ENCODE measurements around the gene FAM107B.
"Not testable (repeated sequence)": the region's sequence is repeated elsewhere in the genome, so short reads cannot be mapped to it uniquely, and the experiment has no call there.

Gene FAM107B

DNA sequence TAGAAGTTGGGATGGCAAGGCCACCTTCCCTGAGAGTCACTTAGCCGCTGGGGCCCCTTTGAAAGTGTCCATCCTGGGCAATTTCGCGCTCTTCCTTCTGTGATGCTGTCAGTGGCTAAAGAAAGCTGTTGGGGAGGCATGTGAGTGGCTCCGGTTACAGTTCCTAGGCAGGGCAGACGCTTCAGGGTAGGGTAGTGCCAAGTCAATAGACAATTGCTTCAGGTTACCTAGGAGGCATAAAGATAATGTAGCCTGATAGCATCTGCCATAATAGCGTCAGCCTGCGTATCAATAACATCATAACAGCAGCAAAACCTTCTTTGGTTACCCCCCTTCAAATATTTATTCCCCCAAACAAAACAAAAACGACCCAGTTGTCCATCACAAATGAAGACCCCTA is at the start of gene FAM107B:
TSS of gene FAM107B (minus strand) at position 101 of the 400 bp plus-strand sequence. CDS start 234 bp downstream, outside the sequence.
- Histone ChIP-seq H3K36me3 (ENCODE audit: control insufficient read depth in 1 of 2, insufficient read depth in 2 of 2, low read length in 2 of 2) (no peaks in the 10 kb centered on the region), H3K9me3 (ENCODE audit: control insufficient read depth in 1 of 2, low read length in 2 of 2) (no peaks in the 10 kb centered on the region), H3K4me1 (ENCODE audit: control insufficient read depth in 1 of 2, insufficient read depth in 2 of 2, low read length in 2 of 2) (peaks cover 4 to 6% of the 10 kb centered on the region in 2 donors), H3K27ac (ENCODE audit: low read depth, low read length) (no peak within 1 kb of the TSS), H3K4me3 (ENCODE audit: low read depth in 1 of 2, low read length in 2 of 2) (peak within 1 kb of the TSS in 1 of 2 donors; percentile 9), H3K9ac (ENCODE audit: low read depth in 1 of 2, low read length in 2 of 2) (no peak within 1 kb of the TSS), H3K27me3 (ENCODE audit: control insufficient read depth in 1 of 2, insufficient read depth in 2 of 2, low read length in 2 of 2) (no peaks in the 10 kb centered on the region)

DNA sequence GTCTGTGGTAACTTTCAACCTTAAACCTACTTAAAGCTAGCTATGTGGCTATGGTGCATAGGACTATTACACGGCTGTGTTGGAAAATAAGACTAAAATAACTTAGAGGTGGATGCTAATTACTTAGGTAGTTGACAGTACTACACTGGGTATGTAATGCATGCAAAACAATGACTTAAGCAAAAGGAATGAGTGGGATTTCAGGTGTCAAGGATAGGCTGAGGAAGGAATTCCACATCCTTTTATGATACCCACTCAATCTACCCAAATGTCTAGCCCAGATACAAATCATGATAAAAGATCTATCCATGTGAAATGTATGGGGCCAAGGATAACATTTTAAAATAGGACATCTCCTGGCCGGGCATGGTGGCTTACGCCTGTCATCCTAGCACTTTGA is 49.3 kb upstream of the FAM107B start:
- no peaks in the 10 kb centered on the region for H3K27me3 ChIP-seq (ENCODE audit: control insufficient read depth in 1 of 2, insufficient read depth in 2 of 2, low read length in 2 of 2)
- peaks cover 0 to 15% of the 10 kb centered on the region in 2 donors for H3K4me1 ChIP-seq (ENCODE audit: control insufficient read depth in 1 of 2, insufficient read depth in 2 of 2, low read length in 2 of 2)
- H3K9ac ChIP-seq (ENCODE audit: low read depth in 1 of 2, low read length in 2 of 2) = no peak overlapping the region
- no peak overlapping the region for H3K4me3 ChIP-seq (ENCODE audit: low read depth in 1 of 2, low read length in 2 of 2)
- H3K9me3 ChIP-seq (ENCODE audit: control insufficient read depth in 1 of 2, low read length in 2 of 2) = no peaks in the 10 kb centered on the region
- H3K27ac ChIP-seq (ENCODE audit: low read depth, low read length) = no peak overlapping the region
- H3K36me3 ChIP-seq (ENCODE audit: control insufficient read depth in 1 of 2, insufficient read depth in 2 of 2, low read length in 2 of 2) = no peaks in the 10 kb centered on the region

DNA sequence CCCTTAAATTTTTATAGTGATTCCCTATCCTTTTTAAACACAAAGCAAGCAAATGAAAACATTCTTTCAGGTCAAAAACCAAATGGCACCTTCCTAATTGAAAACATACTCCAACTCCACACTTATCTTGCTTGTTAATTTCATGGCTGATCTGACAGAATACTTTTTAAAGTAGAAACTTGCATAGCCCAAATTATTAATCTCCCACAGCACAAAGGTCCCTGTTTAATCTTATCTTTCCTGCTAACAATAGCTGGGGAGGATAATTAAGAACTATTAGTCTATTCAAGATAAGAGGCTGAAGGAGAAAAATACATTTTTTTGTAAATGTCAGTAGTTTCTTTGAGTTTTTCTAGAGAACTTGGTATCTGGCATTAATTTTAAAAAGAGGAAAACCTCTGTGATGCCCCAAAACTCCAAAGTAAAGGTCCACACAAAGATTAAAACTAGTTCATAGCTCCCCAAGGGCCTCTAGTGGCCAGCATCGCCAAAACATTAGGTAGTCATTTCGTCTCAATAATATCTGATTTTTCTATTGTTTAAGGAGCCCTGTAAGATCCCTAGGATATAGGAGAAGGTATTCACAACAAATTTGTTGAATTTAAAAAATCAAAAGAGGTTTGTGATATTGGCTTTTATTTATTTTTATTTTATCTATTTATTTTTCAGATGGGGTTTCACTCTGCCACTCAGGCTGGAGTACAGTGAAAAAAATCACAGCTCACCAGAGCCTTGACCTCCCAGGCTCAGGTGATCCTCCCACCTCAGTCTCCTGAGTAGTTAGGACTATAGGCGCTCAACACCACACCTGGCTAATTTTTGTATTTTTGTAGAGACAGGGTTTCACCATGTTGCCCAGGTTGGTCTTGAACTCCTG is 48.4 kb upstream of the FAM107B start:
- H3K4me1 ChIP-seq (ENCODE audit: control insufficient read depth in 1 of 2, insufficient read depth in 2 of 2, low read length in 2 of 2) = peaks cover 0 to 15% of the 10 kb centered on the region in 2 donors
- no peaks in the 10 kb centered on the region for H3K27me3 ChIP-seq (ENCODE audit: control insufficient read depth in 1 of 2, insufficient read depth in 2 of 2, low read length in 2 of 2)
- H3K9ac ChIP-seq (ENCODE audit: low read depth in 1 of 2, low read length in 2 of 2) = no peak overlapping the region
- no peaks in the 10 kb centered on the region for H3K36me3 ChIP-seq (ENCODE audit: control insufficient read depth in 1 of 2, insufficient read depth in 2 of 2, low read length in 2 of 2)
- H3K4me3 ChIP-seq (ENCODE audit: low read depth in 1 of 2, low read length in 2 of 2) = peak overlapping the region in 1 of 2 donors; percentile 11
- H3K27ac ChIP-seq (ENCODE audit: low read depth, low read length) = no peak overlapping the region
- H3K9me3 ChIP-seq (ENCODE audit: control insufficient read depth in 1 of 2, low read length in 2 of 2) = no peaks in the 10 kb centered on the region

DNA sequence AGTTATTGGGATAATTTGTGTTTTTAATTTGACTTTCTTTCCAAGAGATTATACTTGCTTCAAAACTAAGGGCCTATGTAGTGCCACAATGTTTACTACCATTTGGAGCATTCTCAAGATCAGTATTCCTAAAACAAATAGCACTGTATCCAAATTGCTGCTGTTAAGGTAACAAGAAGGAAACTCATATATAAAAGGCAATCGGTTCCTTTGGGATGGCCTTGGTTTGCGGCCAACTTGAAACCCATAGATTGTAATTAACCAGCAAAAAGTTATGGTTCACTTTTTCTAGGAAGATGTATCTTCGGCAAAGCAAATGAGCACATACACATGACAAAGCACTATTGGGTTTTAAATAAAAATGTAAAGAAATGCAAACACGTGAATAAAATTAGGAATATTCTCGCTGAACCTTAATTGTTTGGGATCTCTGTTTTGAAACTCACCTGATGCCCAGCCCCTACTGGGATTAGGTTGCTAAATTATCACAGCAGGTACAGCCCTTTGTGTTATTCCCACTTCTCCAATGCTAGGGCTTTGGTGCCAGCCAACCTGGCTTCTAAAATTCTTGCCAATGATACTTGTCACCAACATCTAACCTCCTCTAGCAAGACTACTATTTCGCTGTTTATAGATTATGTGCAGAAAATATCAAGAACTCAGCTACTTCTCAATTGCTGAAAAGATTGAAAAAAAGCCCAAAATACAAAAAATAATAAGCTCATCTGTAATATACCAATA is 47.1 kb upstream of the FAM107B start:
- Histone ChIP-seq H3K9ac (ENCODE audit: low read depth in 1 of 2, low read length in 2 of 2) (no peak overlapping the region), H3K36me3 (ENCODE audit: control insufficient read depth in 1 of 2, insufficient read depth in 2 of 2, low read length in 2 of 2) (no peaks in the 10 kb centered on the region), H3K4me1 (ENCODE audit: control insufficient read depth in 1 of 2, insufficient read depth in 2 of 2, low read length in 2 of 2) (peaks cover 0 to 15% of the 10 kb centered on the region in 2 donors), H3K9me3 (ENCODE audit: control insufficient read depth in 1 of 2, low read length in 2 of 2) (no peaks in the 10 kb centered on the region), H3K27me3 (ENCODE audit: control insufficient read depth in 1 of 2, insufficient read depth in 2 of 2, low read length in 2 of 2) (no peaks in the 10 kb centered on the region), H3K27ac (ENCODE audit: low read depth, low read length) (no peak overlapping the region), H3K4me3 (ENCODE audit: low read depth in 1 of 2, low read length in 2 of 2) (no peak overlapping the region)

DNA sequence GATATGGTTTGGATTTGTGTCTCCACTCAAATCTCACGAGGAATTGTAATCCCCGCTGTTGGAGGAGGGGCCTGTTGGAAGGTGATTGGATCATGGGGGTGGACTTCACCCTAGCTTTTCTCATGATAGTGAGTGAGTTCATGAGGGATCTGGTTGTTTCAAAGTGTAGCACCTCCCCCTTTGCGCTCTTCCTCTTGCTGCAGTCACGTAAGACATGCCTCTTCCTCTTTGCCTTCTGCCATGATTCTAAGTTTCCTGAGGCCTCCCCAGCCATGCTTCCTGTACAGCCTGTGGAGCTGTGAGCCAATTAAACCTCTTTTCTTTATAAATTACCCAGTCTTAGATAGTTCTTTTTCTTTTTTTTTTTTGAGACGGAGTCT is 46.1 kb upstream of the FAM107B start:
- Histone ChIP-seq H3K4me1 (ENCODE audit: control insufficient read depth in 1 of 2, insufficient read depth in 2 of 2, low read length in 2 of 2) (peaks cover 0 to 15% of the 10 kb centered on the region in 2 donors), H3K36me3 (ENCODE audit: control insufficient read depth in 1 of 2, insufficient read depth in 2 of 2, low read length in 2 of 2) (no peaks in the 10 kb centered on the region), H3K4me3 (ENCODE audit: low read depth in 1 of 2, low read length in 2 of 2) (no peak overlapping the region)

DNA sequence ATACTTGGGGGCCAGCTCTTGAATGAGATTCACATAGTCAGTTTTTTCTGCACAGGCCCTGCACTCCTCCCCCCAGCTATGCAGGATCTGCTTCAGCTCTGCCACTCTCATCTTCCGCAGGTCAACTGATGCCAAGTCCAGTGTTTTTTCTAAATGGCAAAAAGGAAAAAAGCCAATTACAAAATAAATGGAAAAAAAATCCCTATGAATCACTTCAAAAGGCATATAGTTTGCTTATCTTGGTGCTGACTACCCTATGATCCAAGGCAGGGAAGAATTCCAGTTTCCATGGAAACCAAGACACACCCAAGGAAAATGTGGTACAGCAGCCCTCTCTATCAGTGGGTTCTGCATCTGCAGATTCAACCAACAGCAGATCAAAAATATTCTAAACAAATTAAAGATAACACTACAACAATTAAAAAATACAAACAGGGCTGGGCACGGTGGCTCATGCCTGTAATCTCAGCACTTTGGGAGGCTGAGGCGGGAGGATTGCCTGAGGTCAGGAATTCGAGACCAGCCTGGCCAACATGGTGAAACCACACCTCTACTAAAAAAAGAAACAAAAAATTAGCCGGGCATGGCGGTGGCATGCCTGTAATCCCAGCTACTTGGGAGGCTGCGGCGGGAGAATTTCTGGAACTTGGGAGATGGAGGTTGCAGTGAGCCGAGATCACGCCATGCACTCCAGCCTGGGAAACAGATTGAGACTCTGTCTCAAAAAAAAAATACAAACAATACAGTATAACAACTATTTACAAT is 45.5 kb upstream of the FAM107B start:
- H3K4me1 ChIP-seq (ENCODE audit: control insufficient read depth in 1 of 2, insufficient read depth in 2 of 2, low read length in 2 of 2) = peaks cover 0 to 15% of the 10 kb centered on the region in 2 donors
- H3K4me3 ChIP-seq (ENCODE audit: low read depth in 1 of 2, low read length in 2 of 2) = no peak overlapping the region
- H3K9me3 ChIP-seq (ENCODE audit: control insufficient read depth in 1 of 2, low read length in 2 of 2) = no peaks in the 10 kb centered on the region
- H3K9ac ChIP-seq (ENCODE audit: low read depth in 1 of 2, low read length in 2 of 2) = no peak overlapping the region
- H3K36me3 ChIP-seq (ENCODE audit: control insufficient read depth in 1 of 2, insufficient read depth in 2 of 2, low read length in 2 of 2) = no peaks in the 10 kb centered on the region
- H3K27me3 ChIP-seq (ENCODE audit: control insufficient read depth in 1 of 2, insufficient read depth in 2 of 2, low read length in 2 of 2) = no peaks in the 10 kb centered on the region
- no peak overlapping the region for H3K27ac ChIP-seq (ENCODE audit: low read depth, low read length)

More for the DNA sequence above, 46.1 kb upstream of the FAM107B start:
- H3K9me3 ChIP-seq (ENCODE audit: control insufficient read depth in 1 of 2, low read length in 2 of 2) = no peaks in the 10 kb centered on the region
- no peak overlapping the region for H3K27ac ChIP-seq (ENCODE audit: low read depth, low read length)
- H3K9ac ChIP-seq (ENCODE audit: low read depth in 1 of 2, low read length in 2 of 2) = no peak overlapping the region
- H3K27me3 ChIP-seq (ENCODE audit: control insufficient read depth in 1 of 2, insufficient read depth in 2 of 2, low read length in 2 of 2) = no peaks in the 10 kb centered on the region

DNA sequence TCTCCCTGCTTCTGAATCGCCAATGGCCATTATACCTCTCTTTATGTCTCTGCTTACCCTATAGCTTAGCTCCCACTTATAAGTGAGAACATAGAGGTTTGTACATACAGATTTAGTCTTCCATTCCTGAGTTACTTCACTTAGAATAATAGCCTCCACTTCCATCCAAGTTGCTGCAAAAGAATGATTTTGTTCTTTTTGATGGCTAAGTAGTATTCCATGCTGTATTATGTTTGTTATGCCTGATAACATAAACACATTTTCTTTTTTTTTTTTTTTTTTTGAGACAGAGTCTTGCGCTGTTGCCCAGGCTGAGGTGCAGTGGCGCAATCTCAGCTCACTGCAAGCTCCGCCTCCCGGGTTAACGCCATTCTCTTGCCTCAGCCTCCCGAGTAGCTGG is 42.0 kb upstream of the FAM107B start:
- not testable (repeated sequence) for H3K36me3 ChIP-seq (ENCODE audit: control insufficient read depth in 1 of 2, insufficient read depth in 2 of 2, low read length in 2 of 2); H3K4me1 ChIP-seq (ENCODE audit: control insufficient read depth in 1 of 2, insufficient read depth in 2 of 2, low read length in 2 of 2); H3K9ac ChIP-seq (ENCODE audit: low read depth in 1 of 2, low read length in 2 of 2); H3K4me3 ChIP-seq (ENCODE audit: low read depth in 1 of 2, low read length in 2 of 2); H3K27ac ChIP-seq (ENCODE audit: low read depth, low read length); H3K9me3 ChIP-seq (ENCODE audit: control insufficient read depth in 1 of 2, low read length in 2 of 2); H3K27me3 ChIP-seq (ENCODE audit: control insufficient read depth in 1 of 2, insufficient read depth in 2 of 2, low read length in 2 of 2)

DNA sequence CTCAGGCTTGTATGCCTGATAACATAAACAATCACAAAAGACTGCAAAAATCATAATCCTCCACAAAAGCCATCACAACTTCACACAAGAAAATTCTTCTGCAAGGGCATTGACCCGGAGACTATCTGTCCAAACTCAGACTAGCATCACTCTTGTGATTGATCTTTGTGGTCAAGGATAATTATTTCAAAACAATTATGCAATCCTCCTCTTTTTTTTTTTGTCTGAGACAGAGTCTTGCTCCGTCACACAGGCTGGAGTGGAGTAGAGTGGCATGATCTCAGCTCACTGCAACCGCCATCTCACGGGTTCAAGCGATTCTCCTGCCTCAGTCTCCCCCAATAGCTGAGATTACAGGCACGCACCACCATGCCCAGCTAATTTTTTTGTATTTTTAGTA is 41.0 kb upstream of the FAM107B start:
- Histone ChIP-seq H3K27me3 (ENCODE audit: control insufficient read depth in 1 of 2, insufficient read depth in 2 of 2, low read length in 2 of 2) (no peaks in the 10 kb centered on the region), H3K4me3 (ENCODE audit: low read depth in 1 of 2, low read length in 2 of 2) (no peak overlapping the region), H3K4me1 (ENCODE audit: control insufficient read depth in 1 of 2, insufficient read depth in 2 of 2, low read length in 2 of 2) (no peaks in the 10 kb centered on the region), H3K9ac (ENCODE audit: low read depth in 1 of 2, low read length in 2 of 2) (no peak overlapping the region), H3K36me3 (ENCODE audit: control insufficient read depth in 1 of 2, insufficient read depth in 2 of 2, low read length in 2 of 2) (no peaks in the 10 kb centered on the region), H3K9me3 (ENCODE audit: control insufficient read depth in 1 of 2, low read length in 2 of 2) (no peaks in the 10 kb centered on the region), H3K27ac (ENCODE audit: low read depth, low read length) (no peak overlapping the region)

DNA sequence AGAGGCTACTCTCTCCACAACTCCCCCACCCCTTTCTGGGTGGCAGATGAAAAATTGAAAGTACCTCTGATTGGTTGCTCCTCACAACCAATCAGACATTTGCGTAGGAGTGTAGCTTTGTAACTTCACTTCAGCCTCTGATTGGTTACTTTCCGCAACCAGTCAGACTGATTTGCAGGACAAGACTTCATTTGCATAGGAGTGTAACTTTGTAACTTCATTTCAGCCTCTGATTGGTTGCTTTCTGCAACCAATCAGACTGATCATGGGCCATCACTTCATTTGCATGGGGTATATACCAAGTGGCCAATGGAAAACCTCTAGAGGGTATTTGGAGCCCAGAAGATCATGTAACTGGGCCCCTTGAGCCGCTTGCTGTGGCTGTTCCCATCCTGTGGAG is 37.6 kb upstream of the FAM107B start:
- Histone ChIP-seq H3K27ac (ENCODE audit: low read depth, low read length) (no peak overlapping the region), H3K9me3 (ENCODE audit: control insufficient read depth in 1 of 2, low read length in 2 of 2) (no peaks in the 10 kb centered on the region), H3K9ac (ENCODE audit: low read depth in 1 of 2, low read length in 2 of 2) (no peak overlapping the region), H3K36me3 (ENCODE audit: control insufficient read depth in 1 of 2, insufficient read depth in 2 of 2, low read length in 2 of 2) (no peaks in the 10 kb centered on the region), H3K4me1 (ENCODE audit: control insufficient read depth in 1 of 2, insufficient read depth in 2 of 2, low read length in 2 of 2) (no peaks in the 10 kb centered on the region), H3K4me3 (ENCODE audit: low read depth in 1 of 2, low read length in 2 of 2) (no peak overlapping the region), H3K27me3 (ENCODE audit: control insufficient read depth in 1 of 2, insufficient read depth in 2 of 2, low read length in 2 of 2) (no peaks in the 10 kb centered on the region)

All from duodenal mucosa (tissue), 2 donors.